Measurements from ENCODE around the gene LNX1. TPM values are rescaled to one million over a fixed set of nuclear protein-coding genes. Genes with fewer than 3 reads are reported as not detected.
"Not testable (repeated sequence)": the region's sequence is repeated elsewhere in the genome, so short reads cannot be mapped to it uniquely, and the experiment has no call there.

The LNX1 gene
- total RNA-seq, 1 donor from 2014 or later, result 10.7 TPM

DNA sequence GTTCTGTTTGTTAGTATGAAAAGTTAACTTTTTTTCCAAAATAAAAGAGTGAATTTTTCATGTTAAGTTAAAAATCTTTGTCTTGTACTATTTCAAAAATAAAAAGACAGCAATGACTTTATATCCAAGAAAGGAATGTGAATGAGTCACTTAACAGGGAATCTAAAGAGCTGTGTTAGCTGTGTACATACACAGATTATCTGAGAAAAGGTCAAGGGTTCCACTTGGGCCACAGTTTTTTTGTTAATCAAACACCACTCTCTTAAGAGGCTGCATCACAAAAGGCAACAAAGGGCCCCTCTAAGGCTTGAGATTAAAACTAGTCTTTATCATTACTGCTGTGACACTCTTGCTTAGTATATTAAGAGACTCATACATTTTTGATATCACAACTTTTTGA, 131.7 kb downstream of the LNX1 start:
- DNase-seq, result no peak

DNA sequence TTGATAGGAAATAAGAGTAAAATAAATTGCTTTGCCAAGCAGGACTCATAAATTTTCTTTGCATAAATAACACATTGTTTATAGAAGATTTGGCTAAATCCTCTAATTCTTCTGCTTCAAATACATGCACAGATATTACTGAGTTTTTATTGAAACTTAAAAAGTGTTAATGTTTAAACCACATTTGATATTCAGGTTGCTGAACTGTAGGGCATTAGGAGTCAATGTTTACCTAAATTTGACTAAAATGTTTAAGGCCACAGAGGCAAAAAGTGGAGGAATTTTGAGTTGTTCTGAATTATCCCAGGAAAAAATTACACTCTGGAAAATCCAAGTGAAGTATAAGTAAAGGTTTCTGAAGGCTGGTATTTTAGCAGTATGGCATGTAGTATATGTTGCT, 135.1 kb downstream of the LNX1 start:
- no peak for DNase-seq

DNA sequence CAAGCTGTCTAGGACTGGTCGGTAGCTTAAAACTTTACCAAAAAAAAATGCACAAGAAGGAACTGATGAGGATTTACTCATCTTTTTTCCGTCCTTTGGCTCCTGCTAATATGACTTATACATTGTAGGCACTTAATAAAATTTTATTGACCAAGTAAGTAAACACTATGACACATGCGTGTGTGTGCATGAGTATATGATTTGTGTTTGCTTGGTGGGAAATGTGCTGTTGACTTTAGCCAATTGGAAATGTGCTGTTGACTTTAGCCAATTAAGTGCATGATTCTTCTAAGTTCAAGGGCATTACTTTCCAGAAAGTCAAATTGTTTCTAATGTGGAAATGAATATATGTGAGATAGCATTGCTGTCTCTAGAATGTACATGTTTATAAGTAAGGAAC, 135.5 kb downstream of the LNX1 start:
- DNase-seq, result no peak

DNA sequence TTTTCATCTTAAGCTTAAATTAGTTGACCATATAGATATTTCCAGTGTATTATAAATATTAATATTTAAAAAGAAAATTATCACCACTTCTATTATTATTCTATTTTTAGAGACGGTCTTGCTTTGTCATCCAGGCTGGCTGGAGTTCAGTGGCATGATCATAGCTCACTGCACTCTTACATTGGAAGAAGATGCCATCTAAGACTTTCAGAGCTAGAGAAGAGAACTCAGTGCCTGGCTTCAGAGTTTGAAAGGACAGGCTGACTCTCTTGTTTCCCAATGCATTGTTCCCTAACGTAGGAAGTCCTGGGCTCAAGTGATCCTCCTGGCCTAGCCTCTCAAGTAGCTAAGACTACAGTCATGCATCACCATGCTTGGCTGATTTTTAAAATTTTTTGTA, 137.9 kb downstream of the LNX1 start:
- DNase-seq, result no peak

DNA sequence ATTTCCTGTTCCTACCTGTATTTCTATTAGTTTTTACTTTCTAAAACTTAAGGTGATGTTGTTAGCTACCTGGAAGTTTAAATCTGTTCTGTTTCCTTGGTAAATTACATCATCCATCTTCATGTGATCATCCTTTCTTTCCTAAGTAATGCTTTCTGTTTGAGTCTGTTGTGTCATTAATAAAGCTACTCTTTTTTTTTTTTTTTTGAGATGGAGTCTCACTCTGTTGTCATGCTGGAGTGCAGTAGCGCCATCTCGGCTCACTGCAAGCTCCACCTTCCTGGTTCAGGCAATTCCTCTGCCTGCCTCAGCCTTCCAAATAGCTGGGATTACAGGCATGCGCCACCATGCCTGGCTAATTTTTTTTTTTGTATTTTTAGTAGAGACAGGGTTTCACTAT, 140.5 kb downstream of the LNX1 start:
- no peak for DNase-seq

DNA sequence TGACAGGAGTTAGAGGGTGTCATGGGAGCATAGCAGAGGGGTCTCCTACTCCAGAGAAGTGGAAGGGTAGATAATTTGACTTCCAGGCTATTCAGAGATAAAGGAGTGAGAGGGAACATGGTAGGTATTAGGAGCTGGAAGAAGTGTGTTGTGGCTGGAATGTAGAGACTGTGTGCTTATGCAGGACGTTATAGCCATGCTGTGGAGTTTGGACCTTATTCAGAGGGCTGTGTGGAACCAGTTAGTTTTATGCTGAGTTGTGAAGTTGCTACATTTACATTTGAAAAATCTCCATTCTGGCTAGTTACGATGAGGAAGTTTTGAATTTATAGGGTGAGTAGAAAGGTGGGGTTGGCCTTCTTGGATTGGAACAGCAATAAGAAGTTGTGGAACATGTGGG, 146.3 kb downstream of the LNX1 start:
- DNase-seq, result no peak

DNA sequence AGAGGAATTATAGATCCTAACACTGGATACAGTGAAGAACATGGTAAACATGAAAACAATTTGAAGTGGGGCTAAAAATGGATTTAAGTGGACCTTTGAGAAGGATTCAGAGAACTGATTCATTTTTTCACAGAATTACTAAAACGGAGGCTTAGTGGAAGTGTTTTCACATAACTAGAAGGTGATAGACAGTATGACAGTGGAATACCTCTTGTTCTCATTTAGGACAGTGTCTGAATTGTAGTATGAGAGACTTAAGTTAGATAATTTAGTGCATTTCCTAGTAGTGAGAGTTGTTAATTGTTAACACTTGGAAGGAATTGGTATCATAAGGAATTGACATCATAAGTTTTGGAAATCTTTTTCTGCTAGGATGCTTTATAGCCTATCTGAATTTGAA, 149.7 kb downstream of the LNX1 start:
- no peak for DNase-seq

DNA sequence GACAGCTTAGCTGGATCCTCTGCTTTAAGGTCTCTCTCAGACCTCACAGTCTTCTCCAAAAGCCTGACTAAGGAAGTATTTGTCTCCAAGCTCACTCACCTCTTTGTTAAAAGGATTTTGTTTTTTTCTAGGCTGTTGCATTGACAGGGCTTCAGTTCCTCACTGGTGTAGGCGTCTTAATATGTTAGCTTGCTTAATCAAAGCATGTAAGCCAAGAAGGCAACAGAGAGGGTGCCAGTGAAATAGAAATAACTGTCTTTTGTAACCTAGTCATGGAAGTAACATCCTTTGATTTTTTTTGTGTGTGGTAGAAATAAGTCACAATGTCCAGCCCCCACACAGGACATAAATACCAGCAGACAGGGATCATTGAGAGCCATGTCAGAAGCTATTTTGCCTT, 155.0 kb downstream of the LNX1 start:
- DNase-seq, result no peak

DNA sequence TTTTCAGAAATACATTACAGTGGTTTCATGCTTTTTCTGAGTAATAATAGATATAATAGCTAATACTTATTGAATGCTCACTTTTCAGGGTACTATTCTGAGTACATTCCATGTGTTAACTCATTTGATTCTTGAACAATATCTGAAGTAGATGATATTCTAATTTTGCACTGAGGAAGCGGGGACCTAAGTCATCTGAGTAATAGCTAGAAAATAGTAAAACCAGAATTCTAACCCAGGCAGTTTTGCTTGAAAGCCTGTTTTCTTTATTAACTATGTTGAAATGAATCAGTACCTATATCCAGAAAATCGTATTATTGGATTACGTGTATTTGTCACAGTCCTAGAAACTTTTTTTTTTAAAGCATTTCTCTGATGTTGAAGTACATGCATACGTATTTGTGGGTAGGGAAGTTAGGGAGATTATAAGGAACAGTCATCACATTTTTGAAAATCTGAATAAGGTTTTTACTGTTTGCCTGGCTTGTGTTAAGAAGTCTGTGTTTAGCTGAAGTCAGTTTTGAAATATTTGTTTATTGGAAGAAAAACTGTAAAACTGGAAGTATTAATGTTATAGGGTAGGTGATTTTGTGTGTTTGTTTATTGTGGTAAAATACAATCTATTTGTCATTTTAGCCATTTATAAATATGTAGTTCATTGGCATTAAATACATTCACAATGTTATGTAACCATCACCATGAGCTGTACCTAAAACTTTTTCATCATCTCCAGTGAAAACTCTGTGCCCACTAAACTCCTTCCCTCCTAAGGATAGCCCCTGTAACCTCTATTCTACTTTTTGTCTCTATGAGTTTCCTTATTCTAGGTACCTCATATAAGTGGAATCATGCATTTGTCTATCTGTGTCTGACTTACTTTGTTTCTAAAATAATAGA, 158.5 kb downstream of the LNX1 start:
- no peak for DNase-seq

DNA sequence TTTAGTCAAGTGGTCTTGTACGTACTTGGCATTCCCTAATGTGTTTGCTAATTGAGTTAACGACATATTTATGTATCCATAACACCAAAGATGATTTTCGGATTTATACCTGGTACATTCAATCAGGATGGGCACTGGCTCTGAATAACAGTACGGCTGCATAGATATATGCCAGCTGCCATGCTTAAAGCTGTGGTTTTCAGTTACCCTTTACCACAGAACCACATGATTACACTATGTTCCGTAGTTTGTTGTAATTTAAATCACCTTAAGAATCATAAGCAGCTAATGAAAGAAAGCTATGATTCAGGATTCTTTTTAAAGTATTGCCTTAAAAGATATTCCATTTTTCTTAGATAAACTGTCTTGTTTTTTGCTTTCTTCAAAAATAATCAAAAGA, 160.2 kb downstream of the LNX1 start:
- no peak for DNase-seq

DNA sequence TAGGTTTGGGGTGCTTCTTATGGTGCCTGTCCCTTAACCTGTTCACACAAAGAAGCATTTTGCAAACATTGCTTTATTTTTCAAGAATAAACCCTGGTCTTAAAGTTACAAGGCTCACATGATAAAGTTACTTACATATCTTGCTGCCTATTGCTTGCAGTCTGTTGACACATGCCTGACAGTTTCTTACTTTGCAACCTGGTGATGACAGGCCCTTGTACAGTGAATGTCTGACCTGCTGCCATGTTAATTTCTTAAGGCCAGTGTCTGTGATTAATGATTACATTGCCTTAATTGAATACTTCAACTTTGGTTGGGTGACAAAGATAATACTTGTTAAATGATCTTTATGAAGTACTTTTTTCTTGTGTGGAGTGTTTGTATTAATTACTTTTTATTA, 163.9 kb downstream of the LNX1 start:
- DNase-seq, result no peak

DNA sequence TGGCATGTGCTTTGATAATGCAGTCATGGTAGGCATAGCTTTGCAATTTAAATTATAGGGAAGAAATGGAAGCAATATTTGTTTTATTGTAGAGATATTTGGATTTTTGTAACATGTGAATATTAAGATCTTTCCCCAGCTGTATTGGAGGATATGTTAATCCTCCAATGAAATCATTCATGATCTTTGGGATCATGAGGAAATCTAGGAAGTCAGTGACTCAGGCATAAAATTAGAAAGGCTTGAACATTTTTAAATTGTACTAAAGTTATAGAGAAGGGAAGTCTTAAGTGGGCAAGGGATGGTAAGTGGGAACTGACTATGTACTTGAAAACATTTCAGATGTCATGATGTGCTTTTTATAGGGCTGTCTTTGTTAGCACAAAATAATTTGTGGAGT, 167.0 kb downstream of the LNX1 start:
- DNase-seq, result no peak

DNA sequence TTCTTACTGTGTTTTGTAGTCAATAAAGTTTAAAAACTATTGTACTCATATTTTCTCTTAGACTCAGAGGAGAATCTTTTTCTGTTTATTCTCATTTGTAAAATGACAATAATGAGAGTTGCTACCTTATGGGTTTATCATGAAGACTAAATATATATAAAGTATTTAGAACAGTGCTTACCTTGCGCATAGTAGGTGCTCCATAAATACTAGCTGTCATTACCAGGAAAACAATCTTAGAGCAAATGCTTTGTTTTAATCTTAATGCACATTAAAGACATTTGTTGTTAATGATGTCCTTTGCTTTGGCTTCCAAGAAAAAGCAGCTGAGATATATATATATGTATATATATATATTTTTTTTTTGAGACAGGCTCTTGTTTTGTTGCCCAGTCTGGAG, 168.9 kb downstream of the LNX1 start:
- no peak for DNase-seq

DNA sequence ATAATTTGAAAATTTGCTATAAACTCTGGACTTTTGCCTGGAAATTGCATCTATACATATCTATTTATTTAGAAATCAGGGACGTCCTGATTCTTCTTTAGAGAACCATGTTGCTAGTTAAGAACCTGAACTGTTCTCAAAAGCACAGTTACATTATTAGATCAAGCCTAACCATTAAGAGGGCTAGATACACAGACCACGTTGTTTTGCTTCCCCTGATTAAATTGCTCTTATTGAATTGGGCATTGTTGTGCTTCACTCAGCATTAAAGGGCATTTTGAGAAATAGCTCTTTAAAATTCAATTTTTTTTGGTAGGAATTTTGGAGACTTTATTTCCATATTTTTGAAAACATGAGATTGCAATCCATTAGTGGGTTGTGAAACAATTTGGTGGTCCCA, 169.5 kb downstream of the LNX1 start:
- DNase-seq, result no peak

DNA sequence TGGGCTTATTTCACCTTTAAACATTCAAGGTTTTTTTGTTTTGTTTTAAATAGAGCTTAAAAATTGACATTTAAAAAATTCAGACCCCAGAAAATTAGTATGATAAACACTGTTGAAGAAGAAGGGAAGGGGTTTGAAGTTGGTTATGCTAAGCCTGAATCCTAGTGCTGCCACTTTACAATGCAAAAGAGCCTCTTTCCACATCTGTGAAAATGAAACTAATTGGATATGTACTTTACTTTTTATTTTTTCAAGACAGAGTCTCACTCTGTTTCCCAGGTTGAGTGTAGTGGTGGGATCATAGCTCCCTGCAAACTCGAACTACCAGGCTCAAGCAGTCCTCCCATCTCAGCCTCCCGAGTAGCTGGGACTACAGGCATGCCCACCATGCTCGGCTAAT, 172.1 kb downstream of the LNX1 start:
- DNase-seq, result no peak

DNA sequence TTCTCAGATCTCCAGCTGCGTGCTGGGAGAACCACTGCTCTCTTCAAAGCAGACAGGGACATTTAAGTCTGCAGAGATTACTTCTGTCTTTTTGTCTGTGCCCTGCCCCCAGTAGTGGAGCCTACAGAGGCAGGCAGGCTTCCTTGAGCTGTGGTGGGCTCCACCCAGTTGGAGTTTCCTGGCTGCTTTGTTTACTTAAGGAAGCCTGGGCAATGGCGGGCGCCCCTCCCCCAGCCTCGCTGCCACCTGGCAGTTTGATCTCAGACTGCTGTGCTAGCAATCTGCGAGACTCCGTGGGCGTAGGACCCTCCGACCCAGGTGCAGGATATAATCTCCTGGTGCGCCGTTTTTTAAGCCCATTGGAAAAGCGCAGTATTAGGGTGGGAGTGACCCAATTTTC, 181.8 kb downstream of the LNX1 start:
- not testable (repeated sequence) for DNase-seq

Other genes starting within 250 kb of the LNX1 start
- 34.3 TPM for gene SCFD2, start 225.4 kb downstream of the LNX1 start, total RNA-seq
- gene FIP1L1, start 213.8 kb downstream of the LNX1 start, total RNA-seq, result 66.2 TPM

Measured in tongue (tissue), 2 donors.